Tibial nerve (tissue), 4 donors: ENCODE data around the gene ELP4.

Experiments used
- CTCF ChIP-seq, 5 experiments: fragments of 200-600 bp in 3 of 5; fragments of 450-650 bp in 2 of 5; sonication (generic) in 3 of 5; IDR thresholded peaks; one replicate each; pipeline ENCODE4 v1.5.1; 2016 to 2019; ENCODE audit warnings: antibody characterized with exemption in 5 of 5, mild to moderate bottlenecking in 3 of 5, moderate library complexity in 2 of 5
- EP300 ChIP-seq, 2 donors: sonication (generic); formaldehyde crosslinking; IDR thresholded peaks; one replicate each; pipeline ENCODE4 v1.6.1; 2017; ENCODE audit warnings: antibody characterized with exemption in 2 of 2, mild to moderate bottlenecking in 1 of 2
- POLR2A ChIP-seq, 2 donors: fragments of 450-650 bp; IDR thresholded peaks; one replicate each; pipeline ENCODE4 v1.6.1; 2017; ENCODE audit warnings: antibody characterized with exemption in 2 of 2, mild to moderate bottlenecking in 2 of 2, moderate library complexity in 2 of 2

- TF ChIP-seq POLR2A (IDR thresholded peaks at IDR 0.05) (no peak), CTCF (IDR thresholded peaks at IDR 0.05) (no peak), EP300 (IDR thresholded peaks at IDR 0.05) (no peak)
Measured at GRCh38 chr11:31500560-31500959, 9.0 kb upstream of the ELP4 start.
